HCT116 (cell line): Measurements from ENCODE around the gene WBP2NL. TPM values are rescaled to one million over a fixed set of nuclear protein-coding genes. Genes with fewer than 3 reads are reported as not detected.

Experiments
- ATAC-seq: fragments of 200-7000 bp; cut with Tn5 transposase; 2 replicates; pipeline ENCODE4 v1.9.1; 2020; ENCODE audit warnings: mild to moderate bottlenecking, moderate library complexity
- BruUV-seq: library from RNA; stranded (reverse); fragments of 400-500 nt; replicated peaks from 2 replicates; lab custom pipeline; 2021; lab: Mats Ljungman, UMichigan
- CTCF ChIA-PET: fragments of 300-600 bp; sonication (Branson Sonifier 250); formaldehyde crosslinking; loops from one replicate; lab custom pipeline; 2021; ENCODE audit warnings: antibody characterized with exemption; lab: Charles Lee
- POLR2A ChIA-PET: fragments of 300-600, 350-600 bp; sonication (Branson Sonifier 250); formaldehyde crosslinking; loops from one replicate; lab custom pipeline; 2021; ENCODE audit warnings: antibody characterized with exemption; lab: Charles Lee
- RAD21 ChIA-PET, 2 experiments: fragments of 300-600 bp; sonication (Branson Sonifier 250); formaldehyde crosslinking; loops; one replicate each; lab custom pipeline; 2023; ENCODE audit warnings: low total read pairs in 2 of 2; ENCODE audit not compliant: uncharacterized antibody in 2 of 2, unreplicated experiment in 2 of 2, low non-redundant PET in 1 of 2; lab: Charles Lee
- DNase-seq: peaks from one replicate; pipeline ENCODE4 v3.0.0-alpha.2; 2010; ENCODE audit warnings: low read depth, low spot score
- H2AFZ ChIP-seq: fragments of 200-600 bp; shearing (Covaris generic), sonication (generic); 2 replicates; pipeline ENCODE4 v1.6.1; 2017; ENCODE audit warnings: low read depth, mixed run types, mixed read lengths, antibody characterized with exemption, low read length; ENCODE audit not compliant: poor library complexity, severe bottlenecking
- H3K27ac ChIP-seq: 2 replicates; pipeline ENCODE4 v1.5.1; 2012; ENCODE audit warnings: low read depth, low read length
- H3K27me3 ChIP-seq: fragments of 200-600 bp; sonication (generic); 2 replicates; pipeline ENCODE4 v1.6.1; 2016; ENCODE audit warnings: mixed run types, low read length, mixed read lengths; ENCODE audit not compliant: insufficient read depth
- H3K36me3 ChIP-seq, 2 experiments: fragments of 200-500 bp in 1 of 2; fragments of 200-600 bp in 1 of 2; sonication (Bioruptor generic) in 1 of 2; sonication (generic) in 1 of 2; 2 replicates each; pipeline versions ENCODE4 v1.5.1 to v1.6.1; 2014 to 2016; ENCODE audit warnings: low read length in 2 of 2, inconsistent platforms in 1 of 2, mixed read lengths in 1 of 2, mixed run types in 1 of 2; ENCODE audit not compliant: insufficient read depth in 2 of 2, control insufficient read depth in 1 of 2
- H3K4me1 ChIP-seq, 2 experiments: fragments of 200-600 bp in 1 of 2; sonication (generic) in 1 of 2; 2 replicates each; pipeline versions ENCODE4 v1.5.1 to v1.6.1; 2012 to 2017; ENCODE audit warnings: low read length in 2 of 2, inconsistent platforms in 1 of 2, mild to moderate bottlenecking in 1 of 2, mixed read lengths in 1 of 2, mixed run types in 1 of 2, moderate library complexity in 1 of 2; ENCODE audit not compliant: insufficient read depth in 2 of 2, control insufficient read depth in 1 of 2
- H3K4me2 ChIP-seq: fragments of 200-600 bp; sonication (generic); 2 replicates; pipeline ENCODE4 v1.6.1; 2017; ENCODE audit warnings: mixed run types, low read length, mixed read lengths
- H3K4me3 ChIP-seq, 2 experiments: fragments of 200-600 bp in 1 of 2; sonication (generic) in 1 of 2; replicated peaks in 1 of 2; 2 replicates each; pipeline ENCODE4 v1.5.1; 2011 to 2016; ENCODE audit warnings: low read length in 2 of 2, control low read depth in 1 of 2, low read depth in 1 of 2, mild to moderate bottlenecking in 1 of 2, mixed read lengths in 1 of 2, mixed run types in 1 of 2
- H3K79me2 ChIP-seq: fragments of 200-600 bp; sonication (generic); 2 replicates; pipeline ENCODE4 v1.6.1; 2017; ENCODE audit warnings: mild to moderate bottlenecking, mixed run types, low read length, moderate library complexity, mixed read lengths; ENCODE audit not compliant: insufficient read depth
- H3K9ac ChIP-seq: fragments of 200-600 bp; sonication (generic); 2 replicates; pipeline ENCODE4 v1.6.1; 2016; ENCODE audit warnings: low read length, mixed read lengths
- H3K9me2 ChIP-seq: fragments of 200-600 bp; sonication (generic), shearing (Covaris generic); 2 replicates; pipeline ENCODE4 v1.6.1; 2017; ENCODE audit warnings: mixed run types, mild to moderate bottlenecking, moderate library complexity; ENCODE audit not compliant: insufficient read depth
- H3K9me3 ChIP-seq, 2 experiments: fragments of 200-500 bp in 1 of 2; fragments of 200-600 bp in 1 of 2; sonication (Bioruptor generic) in 1 of 2; sonication (generic) in 1 of 2; 2 replicates each; pipeline ENCODE4 v1.6.1; 2014 to 2017; ENCODE audit warnings: low read length in 2 of 2, mixed read lengths in 2 of 2, inconsistent platforms in 1 of 2, low read depth in 1 of 2, mild to moderate bottlenecking in 1 of 2, mixed run types in 1 of 2, moderate library complexity in 1 of 2; ENCODE audit not compliant: control insufficient read depth in 1 of 2, insufficient read depth in 1 of 2
- H4K20me1 ChIP-seq: fragments of 200-600 bp; sonication (generic), shearing (Covaris generic); 2 replicates; pipeline ENCODE4 v1.6.1; 2017; ENCODE audit warnings: mixed run types, mild to moderate bottlenecking, moderate library complexity; ENCODE audit not compliant: insufficient read depth
- EGR1 ChIP-seq: IDR thresholded peaks from 2 replicates; pipeline ENCODE4 v1.6.1; 2012; ENCODE audit warnings: low read depth
- ELF1 ChIP-seq: IDR thresholded peaks from 2 replicates; pipeline ENCODE4 v1.6.1; 2012; ENCODE audit warnings: low read depth, borderline replicate concordance
- EZH2phosphoT487 ChIP-seq: fragments of 200-600 bp; IDR thresholded peaks from 2 replicates; pipeline ENCODE4 v1.6.1; 2018; ENCODE audit warnings: antibody characterized with exemption, borderline replicate concordance
- POLR2AphosphoS5 ChIP-seq: IDR thresholded peaks from 2 replicates; pipeline ENCODE4 v1.6.1; 2011; ENCODE audit warnings: mild to moderate bottlenecking, low read depth, low read length, moderate library complexity
- SIN3A ChIP-seq: IDR thresholded peaks from 2 replicates; pipeline ENCODE4 v1.6.1; 2012; ENCODE audit warnings: low read depth
- YY1 ChIP-seq: IDR thresholded peaks from 2 replicates; pipeline ENCODE4 v1.6.1; 2011; ENCODE audit warnings: low read length, low read depth, moderate library complexity, mild to moderate bottlenecking; ENCODE audit not compliant: insufficient replicate concordance; ENCODE audit errors: extremely low read depth
- intact Hi-C: fragments of 100-400 bp; cut with micrococcal nuclease; formaldehyde crosslinking; loops from 2 replicates; pipeline ENCODE4 v1.10.0; 2022
- total RNA-seq: library from RNA; stranded (reverse); gene quantifications from one replicate; pipeline ENCODE4 v1.2.1, GENCODE V29; 2021; ENCODE audit not compliant: unreplicated experiment
- TF ChIP-seq, protein P1 (sequence below), 3 experiments: fragments of 200-600 bp in 1 of 3; sonication (generic) in 1 of 3; IDR thresholded peaks in 2 of 3; conservative IDR thresholded peaks in 1 of 3; 2 replicates each; pipeline ENCODE4 v1.5.1; 2012 to 2017; ENCODE audit warnings: low read depth in 2 of 3, low read length in 2 of 3, antibody characterized with exemption in 1 of 3, borderline replicate concordance in 1 of 3, control low read depth in 1 of 3, mild to moderate bottlenecking in 1 of 3, mixed read lengths in 1 of 3, mixed run types in 1 of 3, moderate library complexity in 1 of 3; ENCODE audit not compliant: insufficient read depth in 1 of 3

Gene WBP2NL
- total RNA-seq, 1 experiment from 2014 or later: not detected

DNA sequence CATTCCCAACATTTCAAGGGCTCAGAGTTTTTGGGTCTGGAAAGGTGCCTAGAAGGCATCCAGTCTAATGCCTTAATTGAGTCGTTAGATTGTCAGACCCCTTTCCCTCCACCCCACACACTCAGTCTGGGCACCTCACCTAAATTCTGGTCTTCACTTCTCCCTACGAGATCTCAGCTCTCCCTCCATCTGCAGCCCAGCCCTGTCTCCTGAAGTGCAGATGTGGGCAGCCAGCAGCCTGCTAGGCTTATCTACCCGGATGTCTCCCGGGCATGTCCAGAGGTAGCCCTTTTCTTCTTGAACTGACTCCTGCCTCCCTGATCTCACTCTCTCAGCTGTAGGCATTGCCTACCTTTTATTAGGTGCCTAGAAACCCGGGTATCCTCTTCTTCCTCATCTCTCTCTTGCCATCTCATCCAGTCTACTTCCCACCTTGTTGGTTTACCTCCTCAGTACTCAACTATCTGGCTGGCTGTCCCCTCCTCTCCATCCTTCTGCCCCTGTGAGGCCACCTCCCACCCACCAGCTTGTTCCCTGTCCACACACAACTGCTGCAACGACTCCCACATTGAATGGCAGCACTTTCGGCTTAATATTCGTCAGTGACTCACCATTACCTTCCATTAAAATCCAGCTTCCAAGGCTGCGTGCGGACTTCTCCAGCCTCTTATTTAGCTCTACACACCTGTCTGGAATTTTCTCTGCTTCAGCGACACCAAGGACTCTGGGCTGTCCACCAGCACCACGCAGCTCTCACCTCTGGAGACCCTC lies 23.1 kb upstream of the WBP2NL start (continued):
- TF ChIP-seq, protein P1, sequence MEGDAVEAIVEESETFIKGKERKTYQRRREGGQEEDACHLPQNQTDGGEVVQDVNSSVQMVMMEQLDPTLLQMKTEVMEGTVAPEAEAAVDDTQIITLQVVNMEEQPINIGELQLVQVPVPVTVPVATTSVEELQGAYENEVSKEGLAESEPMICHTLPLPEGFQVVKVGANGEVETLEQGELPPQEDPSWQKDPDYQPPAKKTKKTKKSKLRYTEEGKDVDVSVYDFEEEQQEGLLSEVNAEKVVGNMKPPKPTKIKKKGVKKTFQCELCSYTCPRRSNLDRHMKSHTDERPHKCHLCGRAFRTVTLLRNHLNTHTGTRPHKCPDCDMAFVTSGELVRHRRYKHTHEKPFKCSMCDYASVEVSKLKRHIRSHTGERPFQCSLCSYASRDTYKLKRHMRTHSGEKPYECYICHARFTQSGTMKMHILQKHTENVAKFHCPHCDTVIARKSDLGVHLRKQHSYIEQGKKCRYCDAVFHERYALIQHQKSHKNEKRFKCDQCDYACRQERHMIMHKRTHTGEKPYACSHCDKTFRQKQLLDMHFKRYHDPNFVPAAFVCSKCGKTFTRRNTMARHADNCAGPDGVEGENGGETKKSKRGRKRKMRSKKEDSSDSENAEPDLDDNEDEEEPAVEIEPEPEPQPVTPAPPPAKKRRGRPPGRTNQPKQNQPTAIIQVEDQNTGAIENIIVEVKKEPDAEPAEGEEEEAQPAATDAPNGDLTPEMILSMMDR (IDR thresholded peaks at IDR 0.05 in 2 of 3, conservative IDR thresholded peaks at IDR 0.05 in 1 of 3; ENCODE audit: borderline replicate concordance in 1 of 3, insufficient read depth in 1 of 3, low read depth in 2 of 3, low read length in 2 of 3): no peak
- no peak for TF ChIP-seq POLR2AphosphoS5

DNA sequence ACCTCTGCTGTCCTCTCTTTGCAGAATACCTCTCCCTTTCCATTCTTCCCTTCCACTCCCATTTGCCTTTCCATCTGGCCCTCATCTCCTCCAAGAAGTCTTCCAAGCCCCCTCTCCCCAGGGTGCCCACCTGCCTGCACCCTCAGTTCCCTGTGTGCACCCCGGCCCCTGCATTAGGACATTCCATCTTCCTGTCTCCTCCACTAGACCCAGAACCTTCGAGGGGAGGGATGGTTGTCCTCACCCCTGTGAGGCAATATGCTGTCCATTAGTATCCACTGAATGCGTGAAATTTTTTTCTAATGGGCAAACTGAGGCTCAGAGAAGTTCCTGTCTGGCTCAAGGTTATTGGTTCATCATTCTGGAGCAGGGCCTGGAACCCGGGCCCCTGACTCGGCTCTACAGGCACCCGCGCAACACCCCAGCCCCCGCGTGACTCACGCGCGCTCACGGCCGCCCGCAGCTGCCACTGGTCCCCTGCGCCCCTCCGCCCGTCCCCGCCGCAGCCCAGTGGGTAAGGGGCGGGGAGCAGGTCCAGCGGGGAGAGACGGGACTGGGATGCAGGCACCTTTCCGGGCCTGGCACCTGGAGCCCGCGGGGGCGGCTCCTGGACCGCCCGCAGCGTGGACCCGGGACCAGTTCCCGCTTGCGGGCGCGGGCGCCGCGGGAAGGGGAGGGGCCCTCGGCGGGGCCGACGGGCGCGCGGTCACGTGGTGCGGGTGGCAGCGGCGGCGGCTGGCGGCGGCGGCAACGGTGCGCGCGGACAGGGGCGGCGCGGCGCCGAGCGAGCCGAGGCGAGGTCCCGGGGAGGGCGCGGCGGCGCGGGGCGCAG lies 22.3 kb upstream of the WBP2NL start:
- no peak for DNase-seq
- BruUV-seq: no TSS peak

More for the DNA sequence above, 22.3 kb upstream of the WBP2NL start:
- intact Hi-C loops: no loop called here
- Histone ChIP-seq H3K4me2 (peak overlapping the region; percentile 95), H3K79me2 (no peaks in the 10 kb centered on the region), H3K27me3 (peaks cover 15% of the 10 kb centered on the region), H3K9me3 (no peaks in the 10 kb centered on the region), H3K4me3 (peak overlapping the region; percentile 39 to 62), H3K4me1 (peaks cover 8 to 12% of the 10 kb centered on the region in 2 experiments; a peak in 2 of 4 replicates), H2AFZ (no peak overlapping the region), H3K36me3 (no peaks in the 10 kb centered on the region), H3K9me2 (no peaks in the 10 kb centered on the region), H4K20me1 (no peaks in the 10 kb centered on the region), H3K27ac (no peak overlapping the region; the same call in 1 of the 2 replicates), H3K9ac (peak overlapping the region; percentile 44)
- ChIA-PET POLR2A (no interaction called here), RAD21 (no interaction called here), CTCF (no interaction called here)
- ATAC-seq: peak; percentile 84
- TF ChIP-seq YY1: no peak
- no peak for TF ChIP-seq EZH2phosphoT487
- TF ChIP-seq EGR1: no peak
- TF ChIP-seq ELF1: no peak
- TF ChIP-seq POLR2AphosphoS5: peak; percentile 32; the same call in 1 of the 2 replicates
- no peak for TF ChIP-seq SIN3A
